ENCODE data around the gene HECA.
A peak's percentile ranks its signal among the peaks of the same experiment; 100 is the strongest.
"Not testable (repeated sequence)": the region's sequence is repeated elsewhere in the genome, so short reads cannot be mapped to it uniquely, and the experiment has no call there.

Gene HECA, protein sequence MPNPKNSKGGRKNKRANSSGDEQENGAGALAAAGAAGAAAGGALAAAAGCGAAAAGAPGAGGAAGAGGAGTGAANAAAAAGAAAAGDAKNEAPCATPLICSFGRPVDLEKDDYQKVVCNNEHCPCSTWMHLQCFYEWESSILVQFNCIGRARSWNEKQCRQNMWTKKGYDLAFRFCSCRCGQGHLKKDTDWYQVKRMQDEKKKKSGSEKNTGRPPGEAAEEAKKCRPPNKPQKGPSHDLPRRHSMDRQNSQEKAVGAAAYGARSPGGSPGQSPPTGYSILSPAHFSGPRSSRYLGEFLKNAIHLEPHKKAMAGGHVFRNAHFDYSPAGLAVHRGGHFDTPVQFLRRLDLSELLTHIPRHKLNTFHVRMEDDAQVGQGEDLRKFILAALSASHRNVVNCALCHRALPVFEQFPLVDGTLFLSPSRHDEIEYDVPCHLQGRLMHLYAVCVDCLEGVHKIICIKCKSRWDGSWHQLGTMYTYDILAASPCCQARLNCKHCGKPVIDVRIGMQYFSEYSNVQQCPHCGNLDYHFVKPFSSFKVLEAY

GRCh38 chr6:139134817-139135577, at the start of gene HECA:
TSS of gene HECA (plus strand) at chr6:139135080. CDS start at chr6:139135397, 317 bp downstream.
- DNase-seq (ENCODE audit: low read depth in 2 of 2, low spot score in 1 of 2): peak; percentile 97 to 99

DNA sequence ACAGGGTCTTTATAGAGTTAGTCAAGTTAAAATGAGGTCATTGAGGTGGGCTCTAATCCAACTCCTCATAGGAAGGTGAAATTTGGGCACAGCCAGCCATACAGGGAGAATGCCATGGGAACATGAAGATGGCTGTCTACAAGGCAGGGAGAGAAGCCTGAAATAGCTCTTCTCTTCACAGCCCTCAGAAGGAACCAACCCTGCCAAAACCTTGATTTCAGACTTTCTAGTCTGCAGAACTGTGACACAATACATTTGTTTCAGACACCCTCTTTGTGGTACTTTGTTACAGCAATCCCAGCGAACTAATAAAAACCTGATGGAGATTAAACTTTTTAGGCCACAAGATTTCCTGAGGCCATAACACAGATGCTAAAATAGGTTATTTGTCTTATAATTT, 43.1 kb upstream of the HECA start:
- DNase-seq (ENCODE audit: low read depth in 2 of 2, low spot score in 1 of 2): no peak

DNA sequence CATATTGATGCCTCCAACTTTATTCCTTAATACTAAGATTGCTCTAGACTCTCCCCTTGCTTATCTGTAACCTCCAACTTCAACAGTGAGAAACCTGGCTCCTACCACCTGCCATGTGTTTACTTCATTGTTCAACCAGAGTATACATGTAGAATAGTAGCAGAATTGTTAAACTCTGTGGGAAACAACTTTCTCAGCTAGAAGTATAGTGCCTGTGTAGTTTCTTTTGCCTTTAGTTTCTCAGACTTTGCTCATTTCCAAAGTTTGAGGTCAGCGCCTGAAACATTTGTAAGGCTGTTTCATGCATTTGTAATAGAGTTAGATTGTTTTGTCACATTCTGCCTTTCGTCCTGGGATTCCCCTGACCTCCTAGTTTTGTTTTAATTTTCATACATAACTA, 34.9 kb upstream of the HECA start:
- DNase-seq (ENCODE audit: low read depth in 2 of 2, low spot score in 1 of 2): no peak

GRCh38 chr6:139107051-139107450, 27.8 kb upstream of the HECA start:
- no peak for DNase-seq (ENCODE audit: low read depth in 2 of 2, low spot score in 1 of 2)

DNA sequence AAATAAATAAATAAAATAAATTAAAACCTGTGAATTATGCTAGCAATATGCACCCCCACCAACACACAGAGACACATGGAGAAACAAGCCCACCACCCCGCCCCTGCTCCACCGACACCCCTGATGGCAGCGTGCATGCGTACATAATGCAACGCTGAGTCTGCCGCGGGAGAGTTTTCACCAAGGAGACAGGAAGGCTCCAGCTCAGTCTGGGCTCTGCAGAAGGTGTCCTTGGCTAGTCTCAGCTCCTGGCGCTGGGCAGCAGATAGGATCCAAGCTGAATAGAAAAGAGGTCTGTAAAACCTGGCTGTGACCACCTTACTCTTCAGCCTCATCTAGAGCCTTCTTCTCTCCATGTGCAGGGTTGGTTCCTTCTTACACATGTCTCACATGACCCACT, 26.5 kb upstream of the HECA start:
- DNase-seq (ENCODE audit: low read depth in 2 of 2, low spot score in 1 of 2): no peak

GRCh38 chr6:139109558-139109957, 25.3 kb upstream of the HECA start:
- no peak for DNase-seq (ENCODE audit: low read depth in 2 of 2, low spot score in 1 of 2)

- no peak for DNase-seq (ENCODE audit: low read depth in 2 of 2, low spot score in 1 of 2)
Measured at GRCh38 chr6:139112146-139112545, 22.7 kb upstream of the HECA start.

GRCh38 chr6:139112561-139112960, 22.3 kb upstream of the HECA start:
- no peak for DNase-seq (ENCODE audit: low read depth in 2 of 2, low spot score in 1 of 2)

DNA sequence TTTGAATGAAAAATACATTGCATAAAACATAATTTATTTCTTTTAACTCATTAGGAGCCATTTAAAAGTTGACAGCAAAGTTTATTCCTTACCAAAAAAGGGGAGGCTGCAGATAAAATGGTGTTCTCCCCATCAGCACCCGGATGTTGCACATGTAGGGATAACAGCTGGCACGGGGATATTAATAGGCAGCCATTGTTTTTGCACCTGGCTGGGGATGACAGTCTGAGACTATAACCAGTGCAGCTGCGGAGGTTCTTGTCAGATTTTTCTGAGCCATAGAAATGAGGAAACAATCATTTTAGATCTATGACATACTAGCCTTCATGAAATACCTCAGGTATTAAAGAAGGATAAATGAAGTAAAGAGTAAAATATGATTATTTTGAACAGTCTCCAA, 20.1 kb upstream of the HECA start:
- no peak for DNase-seq (ENCODE audit: low read depth in 2 of 2, low spot score in 1 of 2)

DNA sequence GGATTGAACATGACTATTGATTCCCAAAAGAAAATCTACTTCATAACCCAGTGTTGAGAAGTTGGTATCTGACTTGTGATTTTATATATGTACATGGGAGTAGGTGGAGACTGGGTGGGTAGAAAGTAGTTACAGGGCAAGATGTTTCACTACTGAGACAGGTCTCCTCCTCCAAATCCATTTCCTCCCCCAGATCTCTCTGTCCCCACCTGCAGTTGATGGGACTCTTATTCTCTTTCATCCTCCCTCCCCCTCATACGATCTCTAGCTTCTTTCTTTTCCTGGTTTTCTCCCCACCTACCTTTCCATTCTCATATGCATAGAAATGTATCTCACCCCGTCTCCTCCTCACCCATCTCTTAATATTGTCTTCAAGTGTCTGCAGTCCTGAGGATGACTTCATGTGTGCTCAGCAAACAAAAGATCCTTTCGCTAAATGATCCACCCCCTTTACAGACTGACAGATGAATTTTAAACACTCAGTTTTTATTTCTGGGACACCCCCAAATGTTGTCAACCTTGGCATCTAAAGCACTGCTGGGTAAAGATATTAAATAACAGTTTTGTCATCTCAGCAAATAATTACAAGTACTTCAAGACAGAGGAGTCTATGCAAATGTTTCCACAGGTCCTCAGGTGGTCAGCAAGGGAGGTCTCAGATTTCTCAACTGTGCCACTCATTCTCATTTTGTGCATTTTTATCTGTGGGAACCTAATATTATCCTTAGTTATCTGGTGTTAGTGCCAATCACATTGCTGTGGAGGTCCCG, 18.7 kb upstream of the HECA start:
- no peak for DNase-seq (ENCODE audit: low read depth in 2 of 2, low spot score in 1 of 2)

DNA sequence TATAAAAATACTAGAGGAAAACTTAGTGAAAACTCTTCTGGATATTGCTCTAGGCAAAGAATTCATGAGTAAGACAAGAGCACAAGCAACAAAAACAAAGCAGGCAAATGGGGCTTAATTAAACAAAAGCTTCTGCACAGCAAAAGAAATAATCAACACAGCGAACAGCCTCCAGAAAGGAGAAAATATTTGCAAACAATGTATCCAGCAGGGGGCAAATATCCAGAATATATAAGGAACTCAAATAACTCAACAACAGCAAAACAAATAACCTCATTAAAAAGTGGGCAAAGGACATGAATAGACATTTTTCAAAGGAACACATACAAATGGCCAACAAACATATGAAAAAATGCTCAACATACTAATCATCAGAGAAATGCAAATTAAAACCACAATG, 17.1 kb upstream of the HECA start:
- DNase-seq (ENCODE audit: low read depth in 2 of 2, low spot score in 1 of 2): no peak

DNA sequence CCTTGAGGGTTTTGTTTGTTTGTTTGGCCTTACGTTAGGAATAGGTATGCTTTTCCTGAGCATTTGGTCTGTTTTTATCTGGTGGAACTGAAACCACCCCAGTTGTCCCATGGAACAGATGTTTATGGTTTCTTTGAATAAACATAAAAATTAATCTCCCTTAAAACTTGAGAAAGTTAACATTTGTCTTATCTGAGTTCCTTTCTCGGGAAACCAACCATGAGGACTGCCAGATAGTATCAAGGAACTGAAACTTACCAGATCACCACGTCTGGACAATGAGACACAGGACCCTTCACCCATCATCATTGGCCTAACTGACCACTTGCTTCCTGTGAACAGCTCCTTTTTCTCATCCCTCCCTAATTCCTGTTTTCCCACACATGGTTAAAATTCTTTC, 15.3 kb upstream of the HECA start:
- no peak for DNase-seq (ENCODE audit: low read depth in 2 of 2, low spot score in 1 of 2)

- DNase-seq (ENCODE audit: low read depth in 2 of 2, low spot score in 1 of 2): not testable (repeated sequence)
Measured at GRCh38 chr6:139122823-139123222, 12.1 kb upstream of the HECA start.

DNA sequence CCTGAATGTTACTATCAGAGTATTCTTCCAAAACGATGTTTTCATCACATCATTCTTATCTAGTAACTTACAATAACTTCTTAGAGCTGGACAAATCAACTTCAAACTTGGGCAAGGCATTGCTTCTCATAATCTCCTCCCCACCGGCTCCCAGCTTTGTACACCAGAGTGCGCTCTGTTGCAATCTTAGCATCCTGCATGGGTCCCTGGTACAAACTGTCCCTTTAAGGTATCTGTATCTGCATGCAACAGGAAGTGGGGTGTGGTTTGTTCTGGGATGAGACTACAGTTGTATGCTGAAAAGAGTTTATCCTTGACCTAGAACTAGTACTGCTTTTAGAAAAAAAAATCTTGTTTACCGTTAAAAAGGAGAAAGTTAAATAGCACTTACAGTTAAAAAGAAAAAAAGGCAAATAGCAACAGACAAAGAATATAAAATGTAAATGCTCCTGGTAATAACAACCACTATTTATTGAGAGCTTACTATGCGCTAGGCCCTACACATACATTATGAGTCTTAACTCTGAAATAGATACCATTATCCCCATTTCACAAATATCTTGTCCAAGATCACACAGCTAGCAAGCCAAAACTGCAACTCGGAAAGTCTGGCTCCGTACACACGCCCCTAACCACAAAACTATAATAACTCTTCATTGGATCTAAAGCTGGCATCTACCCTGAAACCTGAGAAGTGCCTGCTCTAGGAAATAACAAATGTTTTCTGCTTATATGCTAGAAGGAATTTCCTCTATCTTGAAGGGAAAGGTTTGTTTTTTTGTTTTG, 9.8 kb upstream of the HECA start:
- peak; percentile 49 to 54 for DNase-seq (ENCODE audit: low read depth in 2 of 2, low spot score in 1 of 2)

- no peak for DNase-seq (ENCODE audit: low read depth in 2 of 2, low spot score in 1 of 2)
Measured at GRCh38 chr6:139126255-139126654, 8.6 kb upstream of the HECA start.

DNA sequence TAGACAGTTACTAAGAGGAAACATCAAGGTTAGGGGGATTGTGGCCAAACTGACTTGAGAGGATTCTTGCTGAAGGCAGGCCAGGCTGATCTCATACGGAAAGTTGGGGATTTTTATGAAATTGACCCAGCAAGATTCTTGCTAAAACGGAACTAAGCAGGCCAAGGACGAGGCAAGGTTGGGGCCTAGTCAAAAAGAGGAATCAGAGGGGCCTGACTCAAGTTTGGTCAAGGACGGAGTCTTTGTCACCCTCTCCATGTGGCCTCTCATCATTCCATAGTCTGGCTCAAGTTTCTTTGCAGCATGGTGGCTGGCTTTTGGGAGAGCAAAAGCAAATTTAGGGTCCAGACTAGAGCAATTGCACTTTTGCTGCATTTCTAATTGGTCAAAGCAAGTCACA, 7.9 kb upstream of the HECA start:
- no peak for DNase-seq (ENCODE audit: low read depth in 2 of 2, low spot score in 1 of 2)

DNA sequence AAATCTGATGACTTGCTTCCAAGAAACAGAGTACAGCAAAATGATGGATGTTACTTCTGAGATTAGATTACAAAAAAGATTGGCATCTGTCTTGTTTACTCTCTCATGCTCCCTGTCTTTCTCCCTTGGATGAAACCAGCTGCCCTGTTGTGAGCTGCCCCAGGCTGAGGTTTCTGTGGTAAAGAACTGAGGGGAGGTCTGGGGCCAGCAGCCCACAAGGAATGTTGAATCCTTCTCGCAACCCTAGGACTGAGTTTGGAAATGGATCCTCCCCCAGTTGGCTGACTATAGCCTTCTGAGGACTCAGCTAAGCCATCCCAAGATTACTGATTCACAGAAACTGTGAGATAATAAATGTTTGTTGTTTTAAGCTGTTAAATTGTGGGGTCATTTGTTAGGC, 5.6 kb upstream of the HECA start:
- no peak for DNase-seq (ENCODE audit: low read depth in 2 of 2, low spot score in 1 of 2)

GRCh38 chr6:139131736-139132280, 3.1 kb upstream of the HECA start:
- DNase-seq (ENCODE audit: low read depth in 2 of 2, low spot score in 1 of 2): no peak

DNA sequence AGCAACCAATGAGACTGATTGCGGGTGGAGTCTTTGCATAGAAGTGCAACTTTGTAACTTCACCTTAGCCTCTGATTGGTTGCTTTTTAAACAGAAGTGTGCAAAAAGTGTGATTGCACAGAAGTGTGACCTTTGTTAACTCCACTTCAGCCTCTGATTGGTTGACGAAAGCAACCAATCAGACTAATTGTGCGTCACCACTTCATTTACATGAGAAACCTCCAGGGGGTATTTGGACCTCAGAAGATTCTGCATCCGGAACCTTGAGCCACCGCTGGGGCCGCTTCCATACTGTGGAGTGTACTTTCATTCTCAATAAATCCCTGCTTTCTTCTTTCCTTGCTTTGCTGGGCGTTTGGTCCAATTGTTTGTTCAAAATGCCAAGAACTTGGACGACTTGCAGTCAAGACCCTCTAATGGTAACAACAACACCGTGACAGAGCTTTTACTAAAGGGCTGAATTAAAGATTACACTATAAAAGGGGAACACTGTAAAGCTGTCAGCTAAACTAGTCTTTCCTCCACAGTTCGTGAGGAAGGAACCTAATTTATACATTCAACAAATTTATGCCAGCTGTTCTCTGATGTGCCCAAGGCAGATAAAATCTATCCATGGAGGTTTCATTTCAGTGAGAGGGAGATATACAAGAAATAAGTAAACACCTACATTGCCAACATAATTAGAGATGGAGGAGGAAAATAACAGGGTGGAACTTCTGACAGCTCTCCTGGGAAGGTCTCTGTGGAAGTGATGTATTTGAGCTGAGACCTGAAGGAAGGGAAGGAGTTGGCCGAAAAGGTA, 1.4 kb upstream of the HECA start:
- no peak for DNase-seq (ENCODE audit: low read depth in 2 of 2, low spot score in 1 of 2)

GRCh38 chr6:139134064-139134395, 850 bp upstream of the HECA start:
- DNase-seq (ENCODE audit: low read depth in 2 of 2, low spot score in 1 of 2): no peak

Data from stimulated activated CD8-positive, alpha-beta memory T cell treated with anti-CD3 and anti-CD28 coated beads, Interleukin-4, amount 100 ng/mL, for 4 hours (primary cell).